A549 treated with AZD9567 at 1 μM for 4 hours (cell line): ENCODE measurements around the gene SIRT6. TPM values are rescaled to one million over a fixed set of nuclear protein-coding genes. Genes with fewer than 3 reads are reported as not detected.

Experiments used
- total RNA-seq: library from RNA; stranded (reverse); fragments of 200-300 nt; extraction: Qiagen RNA extraction; gene quantifications from 5 replicates; pipeline ENCODE4 v1.2.3, GENCODE V29; 2022; ENCODE audit not compliant: insufficient read depth

Gene SIRT6
- 18.1 to 36.6 TPM (median 34.4 TPM) in 5 replicates for total RNA-seq

GRCh38 chr19:4182084-4182810 lies at the start of gene SIRT6, which contains the start of gene ANKRD24:
Gene SIRT6, minus strand, starts transcription at chr19:4182563. Its CDS starts 24 bp downstream, at chr19:4182539.
Gene ANKRD24, plus strand, starts transcription at chr19:4182689. Its CDS starts 3,737 bp downstream, at chr19:4186426.

GRCh38 chr19:4229179-4229931 lies 47.0 kb upstream of the SIRT6 start, which contains the start of gene EBI3:
Gene EBI3, plus strand, starts transcription at chr19:4229523. Its CDS starts 28 bp downstream, at chr19:4229551.

Other genes starting within 250 kb of the SIRT6 start
- gene NMRK2, start 249.5 kb downstream of the SIRT6 start, total RNA-seq, result not detected in 5 replicates
- 38.0 to 46.8 TPM (median 44.7 TPM) in 5 replicates for gene DAPK3, start 211.5 kb downstream of the SIRT6 start, total RNA-seq
- 870 to 1,169 TPM (median 1,085 TPM) in 5 replicates for gene EEF2, start 197.1 kb downstream of the SIRT6 start, total RNA-seq
- 13.2 to 18.7 TPM (median 17.7 TPM) in 5 replicates for gene PIAS4, start 174.8 kb downstream of the SIRT6 start, total RNA-seq
- 11.9 to 21.6 TPM (median 19.9 TPM) in 5 replicates for gene ZBTB7A, start 115.7 kb downstream of the SIRT6 start, total RNA-seq
- 127 to 171 TPM (median 152 TPM) in 5 replicates for gene MAP2K2, start 58.4 kb downstream of the SIRT6 start, total RNA-seq
- gene CREB3L3, start 28.9 kb downstream of the SIRT6 start, total RNA-seq, result 0.06 to 0.07 TPM in 2 of 5 replicates, not detected in the others
- gene ANKRD24, start 126 bp upstream of the SIRT6 start, total RNA-seq, result 0.22 to 0.41 TPM (median 0.29 TPM) in 4 of 5 replicates, not detected in the other
- 3.1 to 6.1 TPM (median 3.1 TPM) in 5 replicates for gene EBI3, start 47.0 kb upstream of the SIRT6 start, total RNA-seq
- 17.1 to 22.7 TPM (median 19.0 TPM) in 5 replicates for gene YJU2, start 64.5 kb upstream of the SIRT6 start, total RNA-seq
- gene SHD, start 96.7 kb upstream of the SIRT6 start, total RNA-seq, result 0.11 TPM in 1 of 5 replicates, not detected in the others
- not detected in 5 replicates for gene TMIGD2, start 119.8 kb upstream of the SIRT6 start, total RNA-seq
- gene FSD1, start 122.0 kb upstream of the SIRT6 start, total RNA-seq, result 4.1 to 8.8 TPM (median 7.8 TPM) in 5 replicates
- 0.08 TPM in 1 of 5 replicates, not detected in the others for gene STAP2, start 156.3 kb upstream of the SIRT6 start, total RNA-seq
- gene MPND, start 161.0 kb upstream of the SIRT6 start, total RNA-seq, result 8.7 to 11.5 TPM (median 9.6 TPM) in 5 replicates
- 46.8 to 63.3 TPM (median 59.2 TPM) in 5 replicates for gene SH3GL1, start 218.0 kb upstream of the SIRT6 start, total RNA-seq
- gene CHAF1A, start 220.1 kb upstream of the SIRT6 start, total RNA-seq, result 21.3 to 23.7 TPM (median 22.3 TPM) in 5 replicates